ENCODE measurements around the gene DEPDC5.

DEPDC5 gene

DNA sequence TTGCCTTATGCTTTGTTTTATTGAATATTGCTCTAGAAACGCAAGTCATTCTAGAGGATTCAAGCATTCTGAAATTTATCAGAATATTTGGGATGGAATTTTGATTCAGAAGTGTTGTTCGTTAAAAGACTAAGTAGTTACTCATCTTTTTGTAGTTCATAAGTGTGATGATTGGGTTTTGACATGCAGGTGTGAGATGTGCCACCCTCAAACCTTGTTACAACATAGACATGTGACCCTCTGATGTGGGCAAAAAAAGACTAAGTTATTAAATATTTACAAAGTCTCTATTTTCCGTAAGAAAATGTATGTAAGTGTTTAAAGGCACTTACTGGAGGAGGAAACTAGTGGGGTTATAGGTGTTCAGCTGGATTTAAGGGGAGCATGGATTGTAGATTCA is 199.4 kb downstream of the DEPDC5 start:
- no peak for DNase-seq (ENCODE audit: extremely low read depth, insufficient read length)
- TF ChIP-seq, protein P1, sequence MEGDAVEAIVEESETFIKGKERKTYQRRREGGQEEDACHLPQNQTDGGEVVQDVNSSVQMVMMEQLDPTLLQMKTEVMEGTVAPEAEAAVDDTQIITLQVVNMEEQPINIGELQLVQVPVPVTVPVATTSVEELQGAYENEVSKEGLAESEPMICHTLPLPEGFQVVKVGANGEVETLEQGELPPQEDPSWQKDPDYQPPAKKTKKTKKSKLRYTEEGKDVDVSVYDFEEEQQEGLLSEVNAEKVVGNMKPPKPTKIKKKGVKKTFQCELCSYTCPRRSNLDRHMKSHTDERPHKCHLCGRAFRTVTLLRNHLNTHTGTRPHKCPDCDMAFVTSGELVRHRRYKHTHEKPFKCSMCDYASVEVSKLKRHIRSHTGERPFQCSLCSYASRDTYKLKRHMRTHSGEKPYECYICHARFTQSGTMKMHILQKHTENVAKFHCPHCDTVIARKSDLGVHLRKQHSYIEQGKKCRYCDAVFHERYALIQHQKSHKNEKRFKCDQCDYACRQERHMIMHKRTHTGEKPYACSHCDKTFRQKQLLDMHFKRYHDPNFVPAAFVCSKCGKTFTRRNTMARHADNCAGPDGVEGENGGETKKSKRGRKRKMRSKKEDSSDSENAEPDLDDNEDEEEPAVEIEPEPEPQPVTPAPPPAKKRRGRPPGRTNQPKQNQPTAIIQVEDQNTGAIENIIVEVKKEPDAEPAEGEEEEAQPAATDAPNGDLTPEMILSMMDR (IDR thresholded peaks at IDR 0.05; ENCODE audit: insufficient read depth, low read length, poor library complexity, severe bottlenecking), result no peak
- H3K36me3 ChIP-seq (ENCODE audit: control insufficient read depth, insufficient read depth, low read length), result peaks cover 9% of the 10 kb centered on the region
- no peaks in the 10 kb centered on the region for H3K27me3 ChIP-seq (replicated peaks; ENCODE audit: control insufficient read depth, insufficient read depth, low read length)
- H3K4me3 ChIP-seq (replicated peaks; ENCODE audit: low read depth, low read length), result no peak overlapping the region

DNA sequence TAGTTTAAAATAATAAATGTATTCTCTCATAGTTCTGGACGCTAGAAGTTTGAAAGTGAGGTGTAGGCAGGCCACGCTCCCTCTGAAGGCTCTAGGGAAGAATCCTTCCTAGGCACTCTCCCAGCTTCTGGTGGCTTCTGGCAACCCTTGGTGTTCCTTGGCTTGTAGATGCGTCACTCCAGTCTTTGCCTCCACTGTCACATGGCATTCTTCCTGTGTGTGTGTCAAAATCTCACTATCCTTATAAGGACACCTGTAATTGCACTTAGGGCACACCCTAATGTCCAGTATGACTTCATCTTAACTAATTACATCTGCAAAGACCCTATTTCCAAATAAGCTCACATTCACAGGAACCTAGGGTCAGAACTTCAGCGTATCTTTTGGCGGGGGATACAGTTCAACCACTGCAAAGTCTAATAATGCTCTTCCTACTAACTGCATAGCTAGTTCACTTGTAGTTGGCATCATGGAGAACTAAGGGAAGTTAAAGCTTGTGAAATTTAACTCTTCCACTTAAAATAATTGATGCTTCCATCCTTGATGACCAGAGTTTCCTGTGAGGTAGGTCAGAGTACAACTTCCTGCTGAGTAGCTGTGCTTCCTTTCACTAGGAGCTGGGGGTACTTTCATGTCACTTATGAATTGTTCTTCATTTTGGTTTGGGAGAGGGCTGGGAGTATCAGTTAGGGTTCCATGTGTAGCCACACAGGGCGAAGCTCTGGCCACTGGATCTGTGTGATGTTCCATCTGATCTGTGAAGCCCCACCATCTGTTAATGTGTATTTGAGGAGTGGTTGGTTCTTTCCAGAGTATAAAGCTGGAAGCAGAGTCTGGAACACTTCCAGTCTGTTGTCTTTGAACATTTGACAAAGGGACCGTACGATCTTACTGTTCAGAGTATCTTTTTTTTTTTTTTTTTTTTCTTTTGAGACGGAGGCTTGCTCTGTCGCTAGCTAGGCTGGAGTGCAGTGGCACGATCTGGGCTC is 201.0 kb downstream of the DEPDC5 start:
- DNase-seq (ENCODE audit: extremely low read depth, insufficient read length), result no peak
- TF ChIP-seq, protein P1 (IDR thresholded peaks at IDR 0.05; ENCODE audit: insufficient read depth, low read length, poor library complexity, severe bottlenecking), result no peak
- Histone ChIP-seq H3K4me3 (replicated peaks; ENCODE audit: low read depth, low read length) (no peak overlapping the region), H3K27me3 (replicated peaks; ENCODE audit: control insufficient read depth, insufficient read depth, low read length) (no peaks in the 10 kb centered on the region), H3K36me3 (ENCODE audit: control insufficient read depth, insufficient read depth, low read length) (peaks cover 9% of the 10 kb centered on the region)

DNA sequence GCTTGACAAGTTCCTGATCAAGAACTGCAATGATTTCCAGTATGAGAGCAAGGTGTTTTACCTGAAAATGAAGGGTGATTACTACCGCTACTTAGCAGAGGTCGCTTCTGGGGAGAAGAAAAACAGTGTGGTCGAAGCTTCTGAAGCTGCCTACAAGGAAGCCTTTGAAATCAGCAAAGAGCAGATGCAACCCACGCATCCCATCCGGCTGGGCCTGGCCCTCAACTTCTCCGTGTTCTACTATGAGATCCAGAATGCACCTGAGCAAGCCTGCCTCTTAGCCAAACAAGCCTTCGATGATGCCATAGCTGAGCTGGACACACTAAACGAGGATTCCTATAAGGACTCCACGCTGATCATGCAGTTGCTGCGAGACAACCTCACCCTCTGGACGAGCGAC is 202.5 kb downstream of the DEPDC5 start:
- Histone ChIP-seq H3K27me3 (replicated peaks; ENCODE audit: control insufficient read depth, insufficient read depth, low read length) (no peaks in the 10 kb centered on the region), H3K36me3 (ENCODE audit: control insufficient read depth, insufficient read depth, low read length) (peaks cover 7% of the 10 kb centered on the region), H3K4me3 (replicated peaks; ENCODE audit: low read depth, low read length) (no peak overlapping the region)
- no peak for DNase-seq (ENCODE audit: extremely low read depth, insufficient read length)
- TF ChIP-seq, protein P1 (IDR thresholded peaks at IDR 0.05; ENCODE audit: insufficient read depth, low read length, poor library complexity, severe bottlenecking), result no peak
